ENCODE data around the gene COX18. TPM values are rescaled to one million over a fixed set of nuclear protein-coding genes. Genes with fewer than 3 reads are reported as not detected.

Gene COX18
- total RNA-seq, 1 experiment from 2014 or later: 20.5 TPM

- H3K9me3 ChIP-seq (ENCODE audit: control insufficient read depth, low read depth, low read length): peaks cover 11% of the 10 kb centered on the region
- H2AK5ac ChIP-seq (ENCODE audit: insufficient read length, low read length): no peak overlapping the region
- DNase-seq: no peak
- no peak overlapping the region for H3K4me3 Mint-ChIP-seq
- H3K4ac ChIP-seq (ENCODE audit: low read depth, low read length): no peak overlapping the region
- H3K14ac ChIP-seq (ENCODE audit: insufficient read depth, low read length): no peak overlapping the region
- no peak overlapping the region for H3K27ac ChIP-seq (ENCODE audit: insufficient read length, low read depth, low read length)
- H2BK20ac ChIP-seq (ENCODE audit: low read depth, low read length, poor library complexity, severe bottlenecking): no peak overlapping the region
- no peak overlapping the region for H2BK12ac ChIP-seq (ENCODE audit: insufficient read length, low read depth, low read length)
- no peak overlapping the region for H2BK120ac ChIP-seq (ENCODE audit: low read depth, low read length, poor library complexity, severe bottlenecking)
- H4K20me1 ChIP-seq (ENCODE audit: control insufficient read depth, insufficient read depth, insufficient read length): no peaks in the 10 kb centered on the region
- no peak overlapping the region for H4K5ac ChIP-seq (ENCODE audit: insufficient read length, low read depth, low read length)
- H3K9me3 Mint-ChIP-seq: peaks cover 21 to 27% of the 10 kb centered on the region in 2 experiments
- H2BK15ac ChIP-seq (ENCODE audit: low read depth, low read length): no peak overlapping the region
- H3K27me3 ChIP-seq (ENCODE audit: insufficient read depth, low read length): no peaks in the 10 kb centered on the region
- WGBS (ENCODE audit: extremely low coverage, insufficient read length, low lambda C conversion rate): no CpG with 5 or more reads among the region's 1 CpG
- H3K27me3 Mint-ChIP-seq (ENCODE audit: low read depth): no peaks in the 10 kb centered on the region; the same call in 1 of the 2 replicates
- H3K56ac ChIP-seq (ENCODE audit: insufficient read length, low read depth, low read length): no peak overlapping the region
- no peak overlapping the region for H3K23ac ChIP-seq (ENCODE audit: insufficient read length, low read depth, low read length)
- no peaks in the 10 kb centered on the region for H3K79me2 ChIP-seq (ENCODE audit: insufficient read depth, low read length)
- H2AFZ ChIP-seq (ENCODE audit: low read length): no peak overlapping the region
- H3K18ac ChIP-seq (ENCODE audit: insufficient read length, low read depth, low read length): no peak overlapping the region
- no peaks in the 10 kb centered on the region for H3K79me1 ChIP-seq (ENCODE audit: insufficient read depth, low read depth, low read length, poor library complexity, severe bottlenecking)
- H3K4me1 ChIP-seq (ENCODE audit: insufficient read depth, low read length): no peaks in the 10 kb centered on the region
- peaks cover 8 to 25% (median 16%) of the 10 kb centered on the region in 3 experiments for H3K36me3 Mint-ChIP-seq (ENCODE audit: insufficient read depth in 1 of 3, low read depth in 3 of 3)
- H3K23me2 ChIP-seq (ENCODE audit: insufficient read length, low read depth, low read length, poor library complexity, severe bottlenecking): no peaks in the 10 kb centered on the region
- no peak overlapping the region for H3K27ac Mint-ChIP-seq
- H3K9ac ChIP-seq (ENCODE audit: extremely low read depth, insufficient read length, low read length): no peak overlapping the region
- no peak overlapping the region for H2BK5ac ChIP-seq (ENCODE audit: insufficient read length, low read length)
- no peak overlapping the region for H4K91ac ChIP-seq (ENCODE audit: insufficient read length, low read depth, low read length)
- no peak overlapping the region for H3K4me2 ChIP-seq (ENCODE audit: insufficient read depth, insufficient read length, low read length)
- no peak overlapping the region for H4K8ac ChIP-seq (replicated peaks; ENCODE audit: insufficient read length, low read depth, low read length)
- TF ChIP-seq CTCF (conservative IDR thresholded peaks at IDR 0.05): no peak
- H3T11ph ChIP-seq (ENCODE audit: low read length): no peak overlapping the region
- H3K4me1 Mint-ChIP-seq: no peaks in the 10 kb centered on the region
These were observed 33.4 kb downstream of the COX18 start for GRCh38 chr4:73036123-73036522.
